Gastrocnemius medialis (tissue), 4 donors: Measurements from ENCODE around the gene SPC24.

Experiments
- POLR2A ChIP-seq, 2 donors: fragments of 450-650 bp; IDR thresholded peaks; one replicate each; pipeline ENCODE4 v1.6.1; 2017; ENCODE audit warnings: antibody characterized with exemption in 2 of 2, mild to moderate bottlenecking in 2 of 2, moderate library complexity in 2 of 2
- TF ChIP-seq, protein P1 (sequence below), 5 experiments: fragments of 450-650 bp in 3 of 5; fragments of 200-600 bp in 2 of 5; sonication (generic) in 2 of 5; IDR thresholded peaks in 4 of 5; conservative IDR thresholded peaks in 1 of 5; 1 replicate in 4 of 5; 2 replicates in 1 of 5; pipeline ENCODE4 v1.5.1; 2016 to 2019; ENCODE audit warnings: antibody characterized with exemption in 5 of 5, mild to moderate bottlenecking in 3 of 5, moderate library complexity in 3 of 5

DNA sequence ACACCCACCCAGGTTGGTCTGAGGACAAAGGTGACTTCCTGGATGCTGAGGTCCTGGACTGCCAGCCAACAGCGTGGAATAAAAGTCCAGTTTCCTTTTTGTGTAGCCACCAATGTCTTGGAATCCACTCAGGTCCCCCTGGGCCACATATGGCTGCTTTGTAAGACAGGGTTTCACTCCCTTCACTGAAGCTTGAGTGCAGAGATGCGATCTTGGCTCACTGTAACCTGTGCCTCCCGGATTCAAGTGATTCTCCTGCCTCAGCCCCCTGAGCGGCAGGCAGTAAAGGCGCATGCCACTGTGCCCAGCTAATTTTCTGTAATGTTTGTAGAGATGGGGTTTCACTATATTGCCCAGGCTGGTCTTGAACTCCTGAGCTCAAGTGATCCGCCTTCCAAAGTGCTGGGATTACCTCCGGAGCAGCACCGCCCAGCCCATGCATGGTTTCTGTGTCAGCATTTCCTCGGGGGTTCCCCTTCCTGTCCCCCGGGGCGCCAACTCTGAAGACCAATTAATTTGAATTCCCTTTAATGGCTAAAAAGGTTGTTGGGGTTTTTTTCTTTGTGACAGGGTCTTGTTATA lies 24.2 kb upstream of the SPC24 start:
- TF ChIP-seq POLR2A (IDR thresholded peaks at IDR 0.05), result no peak
- TF ChIP-seq, protein P1, sequence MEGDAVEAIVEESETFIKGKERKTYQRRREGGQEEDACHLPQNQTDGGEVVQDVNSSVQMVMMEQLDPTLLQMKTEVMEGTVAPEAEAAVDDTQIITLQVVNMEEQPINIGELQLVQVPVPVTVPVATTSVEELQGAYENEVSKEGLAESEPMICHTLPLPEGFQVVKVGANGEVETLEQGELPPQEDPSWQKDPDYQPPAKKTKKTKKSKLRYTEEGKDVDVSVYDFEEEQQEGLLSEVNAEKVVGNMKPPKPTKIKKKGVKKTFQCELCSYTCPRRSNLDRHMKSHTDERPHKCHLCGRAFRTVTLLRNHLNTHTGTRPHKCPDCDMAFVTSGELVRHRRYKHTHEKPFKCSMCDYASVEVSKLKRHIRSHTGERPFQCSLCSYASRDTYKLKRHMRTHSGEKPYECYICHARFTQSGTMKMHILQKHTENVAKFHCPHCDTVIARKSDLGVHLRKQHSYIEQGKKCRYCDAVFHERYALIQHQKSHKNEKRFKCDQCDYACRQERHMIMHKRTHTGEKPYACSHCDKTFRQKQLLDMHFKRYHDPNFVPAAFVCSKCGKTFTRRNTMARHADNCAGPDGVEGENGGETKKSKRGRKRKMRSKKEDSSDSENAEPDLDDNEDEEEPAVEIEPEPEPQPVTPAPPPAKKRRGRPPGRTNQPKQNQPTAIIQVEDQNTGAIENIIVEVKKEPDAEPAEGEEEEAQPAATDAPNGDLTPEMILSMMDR (IDR thresholded peaks at IDR 0.05 in 4 of 5, conservative IDR thresholded peaks at IDR 0.05 in 1 of 5), result no peak
